ENCODE data around the gene SDC4.

SDC4 gene

DNA sequence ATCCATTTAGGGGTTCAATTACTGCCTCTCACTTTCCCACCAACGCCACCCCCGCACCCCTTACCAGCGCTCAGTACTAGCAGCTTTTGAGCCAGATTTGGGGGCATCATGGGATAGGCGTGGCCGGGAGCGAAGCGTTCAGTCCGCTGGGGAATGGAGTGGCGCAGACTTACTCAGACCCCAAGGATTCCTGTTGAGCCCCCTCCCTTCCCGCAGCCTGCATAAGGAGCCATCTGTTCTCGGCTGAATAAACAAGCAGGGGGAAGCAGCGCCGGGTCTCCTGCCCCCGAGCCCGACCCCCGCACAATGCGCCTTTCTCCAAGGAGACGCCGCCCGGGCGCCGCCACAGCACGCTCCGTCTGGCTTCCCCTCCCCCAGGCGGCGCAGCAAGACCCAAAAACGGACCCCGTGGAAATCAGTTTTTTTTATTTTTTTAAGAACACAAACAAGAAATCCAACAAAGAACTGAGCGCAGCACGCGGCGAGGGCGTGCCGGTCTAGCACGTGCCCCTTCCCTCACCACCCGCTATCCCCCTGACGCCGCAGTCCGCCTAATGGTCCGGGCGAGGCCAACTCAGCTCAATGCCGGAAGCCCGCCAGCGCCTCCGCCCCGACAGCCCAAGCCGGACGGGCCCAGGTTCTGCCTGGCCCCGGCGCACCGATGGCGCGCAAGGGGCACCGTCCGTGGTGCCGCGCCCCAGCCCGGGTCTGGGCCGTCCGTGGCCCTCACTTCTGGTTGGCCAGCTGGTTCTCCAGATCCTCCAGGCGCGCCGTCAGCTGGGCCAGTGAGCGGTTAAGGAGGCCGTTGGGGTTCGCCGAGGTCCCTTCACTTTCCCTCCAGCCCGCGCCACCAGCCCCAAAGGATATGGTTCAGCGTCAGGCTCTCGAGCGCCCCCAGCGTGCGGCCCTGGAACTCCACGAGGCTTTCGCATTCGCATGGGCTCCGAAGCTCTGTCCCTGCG is 54.9 kb downstream of the SDC4 start:
- peak; percentile 96 for DNase-seq

DNA sequence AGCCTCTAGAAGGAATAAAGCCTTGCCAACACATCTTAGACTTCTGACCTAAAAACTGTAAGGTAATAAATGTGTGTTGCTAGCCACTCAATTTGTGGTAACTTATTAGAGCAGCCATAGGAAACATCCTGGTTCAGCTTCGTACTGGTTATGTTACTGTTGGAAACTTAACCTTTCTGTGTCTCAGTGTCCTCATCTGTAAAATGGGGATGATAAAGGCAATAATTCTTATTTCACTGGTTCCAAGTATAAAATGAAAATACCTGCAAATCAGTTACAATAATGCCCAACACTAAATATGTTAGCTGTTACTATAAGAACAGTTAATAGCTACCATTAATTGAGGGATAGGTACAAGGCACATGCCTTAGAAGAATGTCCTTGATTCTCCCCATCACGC is 55.9 kb downstream of the SDC4 start:
- no peak for DNase-seq

DNA sequence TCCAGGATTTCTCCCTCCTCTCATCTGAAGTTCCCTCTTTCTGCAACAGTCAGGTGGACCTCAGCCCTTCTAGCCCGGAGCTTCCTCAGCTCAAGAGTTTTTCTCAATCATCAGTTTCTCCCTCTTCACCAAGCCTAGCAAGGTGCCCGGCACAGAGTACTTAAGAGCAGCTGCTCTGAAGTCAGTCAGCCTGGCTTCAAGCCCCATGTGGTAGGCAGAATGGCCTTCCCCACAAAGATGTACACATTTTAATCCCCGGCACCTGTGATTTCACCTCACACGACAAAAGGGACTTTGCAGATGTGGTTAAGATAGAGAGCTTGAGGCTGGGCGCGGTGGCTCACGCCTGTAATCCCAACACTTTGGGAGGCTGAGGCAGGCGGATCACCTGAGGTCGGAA is 56.7 kb downstream of the SDC4 start:
- DNase-seq = no peak

DNA sequence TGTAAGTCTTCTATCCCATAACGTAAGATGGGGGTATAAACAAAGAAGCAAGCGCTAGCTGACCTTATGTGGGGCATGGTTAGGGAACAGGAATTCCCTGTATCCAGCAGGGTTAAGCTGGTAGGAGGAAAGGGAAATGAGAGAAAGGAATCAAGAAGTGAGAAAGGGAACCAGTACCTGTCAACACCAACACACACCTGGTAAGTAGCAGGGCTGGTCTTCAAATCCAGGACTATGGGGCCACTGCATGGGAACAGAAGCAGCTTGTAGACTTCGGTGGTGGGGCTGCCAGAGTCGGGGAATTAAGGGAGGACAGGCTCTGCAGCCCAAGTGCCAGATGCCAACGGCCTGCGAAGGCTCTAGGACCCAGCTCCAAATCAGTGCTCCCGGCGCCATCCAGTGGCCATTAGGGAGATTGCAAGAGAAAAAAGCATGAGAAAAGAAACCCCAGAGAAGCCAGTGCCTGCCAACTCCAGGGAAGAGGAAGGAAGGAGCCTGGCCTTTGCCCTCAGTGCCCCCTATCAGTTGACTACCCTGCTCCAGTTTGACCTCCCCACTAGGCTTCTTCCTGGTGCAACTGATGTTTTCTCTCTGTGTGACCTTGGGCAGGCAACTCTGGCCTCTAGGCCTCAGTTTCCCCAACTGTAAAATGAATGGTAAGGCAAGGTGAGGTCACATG is 57.4 kb downstream of the SDC4 start:
- DNase-seq = peak; percentile 85

DNA sequence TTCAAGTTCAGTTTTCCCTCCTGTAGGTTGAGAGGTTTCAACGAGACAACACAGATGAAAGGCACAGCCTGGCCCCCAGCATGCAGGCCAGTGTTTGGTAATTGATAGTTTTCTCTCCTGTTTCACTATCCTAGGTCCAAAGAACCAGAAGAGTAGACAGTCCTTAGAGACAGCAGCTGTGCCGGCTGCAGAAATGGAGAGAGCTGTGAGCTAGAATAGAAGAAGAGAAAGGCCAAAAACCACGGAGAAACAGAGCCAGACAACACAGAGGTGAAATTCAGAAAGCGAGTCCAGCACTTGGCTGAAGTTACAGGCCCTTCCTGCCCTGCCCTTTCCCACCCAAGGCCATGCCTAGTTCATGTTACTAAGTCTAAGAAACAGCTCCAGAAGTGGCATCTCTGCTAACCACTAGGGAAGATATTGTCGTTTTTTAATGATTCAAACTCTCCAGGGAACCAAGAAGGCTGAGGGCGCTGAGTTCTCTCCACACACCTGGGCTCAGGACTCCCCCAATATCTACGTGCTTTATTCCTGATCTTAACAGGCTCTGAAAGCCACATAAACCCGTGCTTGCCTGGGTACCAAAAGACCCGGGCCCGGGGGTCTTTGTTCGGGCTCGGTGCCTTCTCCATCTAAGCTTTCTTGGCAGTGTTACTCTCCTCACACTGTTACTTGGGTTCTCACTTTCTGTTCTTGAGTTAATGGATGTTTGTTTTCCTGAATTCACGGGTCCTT is 58.1 kb downstream of the SDC4 start:
- peak; percentile 42 for DNase-seq

DNA sequence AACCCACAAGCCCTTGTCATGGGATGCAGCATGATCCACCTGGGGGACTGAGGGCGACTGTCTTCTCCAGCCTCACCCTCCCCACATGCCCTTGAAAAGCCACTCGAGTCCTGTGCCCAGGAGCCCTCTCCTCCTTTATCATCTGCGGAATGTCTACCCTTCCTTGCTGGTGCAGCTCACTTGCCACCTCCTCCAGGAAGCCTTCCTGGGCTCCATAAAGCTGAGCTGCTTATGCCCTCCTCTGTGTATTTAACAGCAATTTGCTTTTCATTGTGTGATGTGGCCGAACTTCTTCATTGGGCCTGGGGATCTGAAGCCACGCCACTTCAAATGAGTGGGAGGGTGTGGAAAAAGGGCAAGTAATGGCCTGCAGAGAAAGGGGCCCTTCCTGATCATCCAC is 59.4 kb downstream of the SDC4 start:
- DNase-seq = no peak

DNA sequence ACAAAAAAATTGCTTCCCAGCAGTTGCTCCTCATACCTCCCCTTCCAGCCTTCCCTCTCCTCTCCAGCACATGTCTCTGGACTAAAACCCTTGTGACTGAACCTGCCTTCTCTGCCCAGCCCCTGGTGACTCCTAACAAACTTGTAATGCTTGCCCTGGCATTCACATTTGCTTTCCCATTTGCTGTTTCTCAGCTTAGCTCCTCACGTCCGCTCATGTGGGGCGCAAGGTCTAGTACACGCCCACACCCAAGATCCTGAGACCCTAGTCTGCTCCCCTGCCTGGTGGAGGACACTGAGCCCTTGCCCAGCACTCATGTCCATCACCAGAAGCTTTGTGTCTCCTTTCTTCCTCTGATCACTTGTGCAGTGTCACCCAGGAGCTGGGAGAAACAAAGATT is 59.8 kb downstream of the SDC4 start:
- peak; percentile 43 for DNase-seq

DNA sequence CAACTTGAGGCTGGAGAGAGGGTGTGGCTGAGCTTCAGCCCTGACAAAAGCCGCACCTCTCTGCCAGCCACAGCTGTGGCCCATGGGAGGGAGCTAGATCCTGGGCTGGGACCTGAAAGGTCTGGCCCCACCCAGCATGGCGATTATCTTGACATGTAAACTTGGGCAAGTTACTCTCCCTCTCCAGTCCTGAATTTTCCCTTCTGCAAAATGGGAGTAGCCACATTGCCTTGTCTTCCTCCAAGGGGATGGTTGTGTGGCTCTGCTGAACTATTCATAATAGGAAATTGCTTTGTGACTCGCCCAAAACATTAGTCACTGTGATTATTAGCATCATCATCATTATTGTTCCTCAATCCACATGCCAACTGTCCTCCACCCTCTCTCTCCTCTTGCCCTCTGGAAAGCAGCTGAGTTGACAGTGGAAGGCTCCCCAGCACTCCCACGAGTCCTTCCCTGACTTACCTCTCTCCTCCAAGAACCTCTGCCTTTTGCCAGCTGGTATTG is 64.6 kb downstream of the SDC4 start:
- no peak for DNase-seq

DNA sequence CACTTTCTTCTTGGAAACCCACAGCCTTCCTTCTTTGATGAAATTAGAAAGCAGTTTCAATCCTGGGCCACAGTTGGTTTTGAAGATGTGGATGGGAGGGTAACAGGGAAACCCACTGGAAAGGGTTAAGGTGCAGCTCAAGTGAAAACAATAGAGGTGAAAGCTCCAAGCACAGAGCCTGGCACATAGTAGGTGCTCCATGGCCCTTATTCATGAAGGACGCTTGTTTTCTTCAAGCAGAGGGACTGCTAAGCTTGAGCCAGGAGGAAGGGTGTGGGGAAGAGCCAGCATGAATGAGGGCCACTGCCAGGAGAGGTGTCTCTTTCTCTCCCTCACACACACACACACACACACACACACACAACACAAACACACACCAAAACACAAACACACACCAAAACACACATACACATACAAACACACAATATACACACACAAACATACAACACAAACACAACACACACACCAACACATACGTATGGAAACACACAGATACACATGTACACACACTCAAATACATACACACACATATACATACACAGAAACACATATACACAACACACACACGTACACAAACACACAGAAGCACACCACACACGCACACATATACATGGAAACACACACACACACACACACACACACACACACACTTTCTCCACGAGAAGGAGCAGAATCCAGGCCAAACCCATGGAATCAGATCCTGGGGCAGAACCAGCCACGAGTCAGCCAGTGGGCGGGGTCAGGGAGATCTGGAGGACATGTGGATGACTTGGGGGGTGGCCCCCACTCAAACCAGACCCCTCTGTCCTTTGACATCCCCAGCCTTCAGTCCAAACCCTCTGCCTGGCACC is 65.3 kb downstream of the SDC4 start:
- no peak for DNase-seq

DNA sequence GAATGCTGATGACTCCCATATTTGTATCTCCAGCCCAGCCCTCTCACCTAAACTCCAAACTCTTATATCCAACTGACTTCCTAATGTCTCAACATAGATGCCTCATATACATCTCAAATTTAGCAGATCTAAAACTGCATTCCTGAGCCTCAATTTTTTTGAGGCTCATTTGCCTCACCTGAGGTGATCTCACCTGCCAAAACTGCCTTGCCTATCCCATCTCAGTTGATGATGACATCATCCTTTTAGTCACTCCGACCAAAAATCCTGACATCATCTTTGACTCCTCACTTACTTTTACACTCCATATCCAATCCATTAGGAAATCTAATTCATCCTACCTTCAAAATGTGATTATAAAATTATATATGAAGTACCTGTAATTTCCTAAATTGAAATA is 68.2 kb downstream of the SDC4 start:
- DNase-seq = no peak

DNA sequence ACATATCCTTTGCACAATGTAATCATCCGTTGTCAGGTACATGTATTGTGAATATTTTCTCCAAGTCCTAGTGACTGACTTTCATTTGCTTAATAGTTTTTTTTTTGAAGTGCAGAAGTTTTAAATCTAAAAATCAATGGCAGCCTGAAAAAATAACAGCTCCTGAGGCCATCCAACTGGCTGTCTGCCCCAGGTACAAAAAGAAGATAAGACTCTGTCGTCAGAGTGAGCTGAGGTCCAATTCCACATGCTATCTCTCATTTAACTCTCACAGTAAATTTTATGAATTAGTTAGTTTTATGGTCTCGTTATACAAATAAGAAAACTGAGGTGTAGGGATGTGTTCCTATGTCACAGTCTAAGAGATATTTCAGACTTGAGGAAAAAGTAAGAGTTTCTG is 72.9 kb downstream of the SDC4 start:
- no peak for DNase-seq

Data from activated CD8-positive, alpha-beta memory T cell treated with anti-CD3 and anti-CD28 coated beads for 24 hours (primary cell).